ENCODE results near the gene KRT37.

- TF ChIP-seq CTCF (IDR thresholded peaks at IDR 0.05): no peak
- TF ChIP-seq POLR2A (IDR thresholded peaks at IDR 0.05): no peak
These were observed 33.3 kb upstream of the KRT37 start for GRCh38 chr17:41457676-41458075.

Data from testis (tissue), 2 donors.